IMR-90 (cell line): ENCODE results near the gene PRKAG3. TPM values are rescaled to one million over a fixed set of nuclear protein-coding genes. Genes with fewer than 3 reads are reported as not detected.

ENCODE experiments used
- ATAC-seq: fragments of 200-7000 bp; cut with Tn5 transposase; 2 replicates; pipeline ENCODE4 v1.9.1; 2020; ENCODE audit warnings: low read depth, mild to moderate bottlenecking, moderate library complexity
- BruUV-seq: library from RNA; stranded (reverse); fragments of 400-500 nt; replicated peaks from 2 replicates; lab custom pipeline; 2021; lab: Mats Ljungman, UMichigan
- CTCF ChIA-PET: fragments of 300-600 bp; formaldehyde crosslinking; extraction: SDS; loops from one replicate; lab custom pipeline; 2021; ENCODE audit warnings: antibody characterized with exemption; lab: Yijun Ruan, JAX
- POLR2A ChIA-PET: fragments of 300-600 bp; sonication (Branson Sonifier 250); formaldehyde crosslinking; loops from one replicate; lab custom pipeline; 2022; ENCODE audit warnings: antibody characterized with exemption; ENCODE audit not compliant: unreplicated experiment; lab: Charles Lee
- DNase-seq: peaks from one replicate; pipeline ENCODE4 v3.0.0; 2013
- H2AFZ ChIP-seq: replicated peaks from 2 replicates; pipeline ENCODE3; 2013; ENCODE audit warnings: low read length, mild to moderate bottlenecking; ENCODE audit not compliant: poor library complexity
- H2AK5ac ChIP-seq: 2 replicates; pipeline ENCODE4 v1.6.1; 2013; ENCODE audit warnings: low read depth, low read length, inconsistent platforms
- H2AK9ac ChIP-seq: replicated peaks from 2 replicates; pipeline ENCODE3; 2013; ENCODE audit warnings: mild to moderate bottlenecking, low read depth, low read length, moderate library complexity; ENCODE audit not compliant: poor library complexity
- H2BK120ac ChIP-seq: 2 replicates; pipeline ENCODE4 v1.6.1; 2013; ENCODE audit warnings: low read depth, low read length, inconsistent platforms
- H2BK15ac ChIP-seq: 3 replicates; pipeline ENCODE4 v1.6.1; 2013; ENCODE audit warnings: low read depth, low read length, inconsistent platforms
- H2BK20ac ChIP-seq: 2 replicates; pipeline ENCODE4 v1.6.1; 2013; ENCODE audit warnings: low read depth, mild to moderate bottlenecking, inconsistent platforms, low read length, moderate library complexity
- H2BK5ac ChIP-seq: 2 replicates; pipeline ENCODE4 v1.6.1; 2013; ENCODE audit warnings: mild to moderate bottlenecking, low read depth, low read length, inconsistent platforms; ENCODE audit not compliant: poor library complexity, severe bottlenecking
- H3K14ac ChIP-seq: replicated peaks from 2 replicates; pipeline ENCODE4 v1.6.1; 2013; ENCODE audit warnings: low read depth, low read length, inconsistent platforms
- H3K18ac ChIP-seq: 2 replicates; pipeline ENCODE4 v1.6.1; 2013; ENCODE audit warnings: low read depth, low read length, control low read depth
- H3K23ac ChIP-seq: 2 replicates; pipeline ENCODE4 v1.6.1; 2013; ENCODE audit warnings: low read depth, low read length, inconsistent platforms
- H3K27ac ChIP-seq: 2 replicates; pipeline ENCODE4 v1.5.1; 2013; ENCODE audit warnings: mild to moderate bottlenecking, control low read depth, low read length; ENCODE audit not compliant: insufficient read depth
- H3K27me3 ChIP-seq: 2 replicates; pipeline ENCODE4 v1.6.1; 2013; ENCODE audit warnings: low read length; ENCODE audit not compliant: control insufficient read depth, insufficient read depth
- H3K36me3 ChIP-seq: 2 replicates; pipeline ENCODE4 v1.6.1; 2013; ENCODE audit warnings: low read length, mixed read lengths; ENCODE audit not compliant: control insufficient read depth, insufficient read depth
- H3K4ac ChIP-seq: 2 replicates; pipeline ENCODE4 v1.6.1; 2013; ENCODE audit warnings: low read depth, low read length, inconsistent platforms
- H3K4me1 ChIP-seq: 2 replicates; pipeline ENCODE4 v1.6.1; 2013; ENCODE audit warnings: low read length, mixed read lengths; ENCODE audit not compliant: control insufficient read depth, insufficient read depth
- H3K4me2 ChIP-seq: 2 replicates; pipeline ENCODE4 v1.6.1; 2013; ENCODE audit warnings: low read depth, mild to moderate bottlenecking, control low read depth, low read length, moderate library complexity
- H3K4me3 ChIP-seq: 2 replicates; pipeline ENCODE4 v1.5.1; 2013; ENCODE audit warnings: low read depth, mild to moderate bottlenecking, control low read depth, low read length, moderate library complexity; ENCODE audit not compliant: insufficient read depth
- H3K56ac ChIP-seq: 2 replicates; pipeline ENCODE4 v1.6.1; 2013; ENCODE audit warnings: low read length, inconsistent platforms; ENCODE audit not compliant: insufficient read depth; ENCODE audit errors: extremely low read depth
- H3K79me1 ChIP-seq, 2 experiments: 2 replicates each; pipeline ENCODE4 v1.6.1; 2013; ENCODE audit warnings: low read length in 2 of 2, inconsistent platforms in 1 of 2, low read depth in 1 of 2
- H3K9ac ChIP-seq: 2 replicates; pipeline ENCODE4 v1.6.1; 2013; ENCODE audit warnings: low read depth, low read length, control low read depth
- H3K9me1 ChIP-seq: 2 replicates; pipeline ENCODE4 v1.6.1; 2013; ENCODE audit warnings: low read length, inconsistent platforms; ENCODE audit not compliant: insufficient read depth
- H3K9me3 ChIP-seq: 2 replicates; pipeline ENCODE4 v1.6.1; 2013; ENCODE audit warnings: low read length; ENCODE audit not compliant: control insufficient read depth, insufficient read depth
- H4K20me1 ChIP-seq: 2 replicates; pipeline ENCODE4 v1.6.1; 2013; ENCODE audit warnings: low read length, inconsistent platforms; ENCODE audit not compliant: insufficient read depth
- H4K5ac ChIP-seq: 2 replicates; pipeline ENCODE4 v1.6.1; 2013; ENCODE audit warnings: mild to moderate bottlenecking, low read depth, low read length, control low read depth
- H4K8ac ChIP-seq, 2 experiments: 2 replicates each; pipeline ENCODE4 v1.6.1; 2013; ENCODE audit warnings: low read depth in 2 of 2, low read length in 2 of 2, control low read depth in 1 of 2, inconsistent platforms in 1 of 2
- H4K91ac ChIP-seq: 2 replicates; pipeline ENCODE4 v1.6.1; 2013; ENCODE audit warnings: low read depth, low read length, inconsistent platforms; ENCODE audit not compliant: insufficient read depth
- ELK1 ChIP-seq: fragments of 150-350 bp; IDR thresholded peaks from 2 replicates; pipeline ENCODE4 v1.6.1; 2016; ENCODE audit warnings: low read depth, mild to moderate bottlenecking, low read length, moderate library complexity, borderline replicate concordance
- MAFK ChIP-seq: IDR thresholded peaks from 2 replicates; pipeline ENCODE4 v1.6.1; 2012; ENCODE audit warnings: low read depth, low read length, improper control_type of control experiment
- NFE2L2 ChIP-seq: fragments of 150-350 bp; IDR thresholded peaks from 2 replicates; pipeline ENCODE4 v1.6.1; 2016; ENCODE audit warnings: low read depth, mild to moderate bottlenecking, low read length
- WGBS, 2 experiments: methylation state at CpG; one replicate each; pipeline versions ENCODE4 v1.1.5 to v1.1.7; 2013; ENCODE audit warnings: missing lambda C conversion rate in 2 of 2; ENCODE audit not compliant: insufficient read length in 1 of 2; ENCODE audit errors: extremely low coverage in 2 of 2; 5-methylcytosine and 5-hydroxymethylcytosine counted together
- dilution Hi-C: fragments of 300-500 bp; cut with HindIII; formaldehyde crosslinking; loops from one replicate; pipeline ENCODE4 v1.14.3; 2018; ENCODE audit warnings: low sequenced_read_pairs; ENCODE audit not compliant: unreplicated experiment
- in situ Hi-C: fragments of 300-500 bp; cut with MboI; formaldehyde crosslinking; loops from 3 replicates; pipeline ENCODE4 v1.14.3; 2019; ENCODE audit warnings: low sequenced_read_pairs, inconsistent platforms, mixed read lengths
- intact Hi-C: fragments of 100-400 bp; cut with micrococcal nuclease; formaldehyde crosslinking; loops from 2 replicates; pipeline ENCODE4 v1.10.0; 2022
- polyA plus RNA-seq, 3 experiments: library from polyadenylated mRNA; depleted of rRNA; stranded (reverse); fragments of >200 nt; gene quantifications; 2 replicates each; pipeline ENCODE4 v1.2.3, GENCODE V29; 2012; ENCODE audit warnings: low replicate concordance in 1 of 3
- total RNA-seq: library from RNA; depleted of rRNA; stranded (reverse); fragments of >200 nt; gene quantifications from 2 replicates; pipeline ENCODE4 v1.2.3, GENCODE V29; 2012

The PRKAG3 gene
- total and polyA plus RNA-seq, 2 of the 4 experiments (the other 2 are of a cell fraction) = not detected

DNA sequence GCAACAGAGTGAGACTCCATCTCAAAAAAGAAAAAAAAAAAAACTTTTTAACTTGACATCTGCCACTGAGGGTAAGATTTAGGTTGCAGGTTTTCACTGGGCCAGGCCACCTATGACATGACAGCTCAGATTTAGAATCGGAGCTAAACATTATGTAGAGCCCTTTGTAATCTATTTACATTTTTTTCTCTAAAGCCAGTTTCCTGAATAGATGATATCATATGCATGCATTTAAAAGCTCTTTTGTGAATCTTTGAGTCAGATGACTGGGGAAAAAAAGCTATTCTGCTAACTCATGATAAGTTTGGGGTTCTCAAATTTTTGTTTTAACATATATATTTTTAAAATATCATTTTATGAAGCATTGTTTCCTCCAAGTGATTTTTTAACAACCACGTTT lies 21.3 kb downstream of the PRKAG3 start:
- H3K23ac ChIP-seq = no peak overlapping the region
- intact Hi-C loops = no loop called here
- no peak overlapping the region for H2AK5ac ChIP-seq
- H3K79me1 ChIP-seq = no peaks in the 10 kb centered on the region; a peak in 1 of 4 replicates
- H3K4me2 ChIP-seq = no peak overlapping the region
- peak overlapping the region; percentile 16; the same call in 1 of the 2 replicates for H3K18ac ChIP-seq
- no peak overlapping the region for H2BK20ac ChIP-seq
- H4K91ac ChIP-seq = no peak overlapping the region
- no peaks in the 10 kb centered on the region for H3K9me3 ChIP-seq
- peak; percentile 76 for DNase-seq
- no peaks in the 10 kb centered on the region for H3K27me3 ChIP-seq
- no peak overlapping the region for H3K4me3 ChIP-seq
- H3K4me1 ChIP-seq = peaks cover 3% of the 10 kb centered on the region
- ATAC-seq = peak; percentile 48
- POLR2A ChIA-PET = no interaction called here
- WGBS, 2 experiments = no CpG with 5 or more reads among the region's 2 CpGs
- H3K36me3 ChIP-seq = peaks cover 19% of the 10 kb centered on the region
- H4K8ac ChIP-seq = no peak overlapping the region
- H2BK5ac ChIP-seq = no peak overlapping the region
- peak overlapping the region; percentile 10; the same call in 1 of the 2 replicates for H3K27ac ChIP-seq
- no peaks in the 10 kb centered on the region for H4K20me1 ChIP-seq
- TF ChIP-seq ELK1 (no peak), NFE2L2 (peak; percentile 38; the same call in 1 of the 2 replicates), MAFK (0 out of 2 replicates have a peak, but pooled peaks have one; percentile 7)
- no peak overlapping the region for H3K14ac ChIP-seq
- no peak overlapping the region for H2AK9ac ChIP-seq
- no peak overlapping the region for H3K4ac ChIP-seq
- no peak overlapping the region for H2BK15ac ChIP-seq
- H3K56ac ChIP-seq = no peak overlapping the region
- H3K9me1 ChIP-seq = peaks cover 5% of the 10 kb centered on the region; the same call in 1 of the 2 replicates
- CTCF ChIA-PET = interaction anchor here (1.4 to 1.8 kb wide), 2 partner anchors 37 to 100 kb away, joined by 4 to 5 read pairs; partner anchors contain the start of gene TTLL4
- in situ Hi-C loops = no loop called here
- no peak overlapping the region for H2BK120ac ChIP-seq
- BruUV-seq = no TSS peak
- H4K5ac ChIP-seq = no peak overlapping the region
- H2AFZ ChIP-seq = no peak overlapping the region
- no peak overlapping the region for H3K9ac ChIP-seq
- dilution Hi-C loops = no loop called here
